Activated CD4-positive, alpha-beta T cell treated with anti-CD3 and anti-CD28 coated beads, Interleukin-10, Interleukin-2, amounts not matched to agents 100 ng/mL and 50 ng/mL, durations not matched to agents 16 hours and 8 hours (primary cell): ENCODE data around the gene ARFGEF2.
"Not testable (repeated sequence)": the region's sequence is repeated elsewhere in the genome, so short reads cannot be mapped to it uniquely, and the experiment has no call there.

Experiments used
- DNase-seq: peaks from one replicate; pipeline ENCODE4 v3.0.0-alpha.2; 2020

The ARFGEF2 gene

DNA sequence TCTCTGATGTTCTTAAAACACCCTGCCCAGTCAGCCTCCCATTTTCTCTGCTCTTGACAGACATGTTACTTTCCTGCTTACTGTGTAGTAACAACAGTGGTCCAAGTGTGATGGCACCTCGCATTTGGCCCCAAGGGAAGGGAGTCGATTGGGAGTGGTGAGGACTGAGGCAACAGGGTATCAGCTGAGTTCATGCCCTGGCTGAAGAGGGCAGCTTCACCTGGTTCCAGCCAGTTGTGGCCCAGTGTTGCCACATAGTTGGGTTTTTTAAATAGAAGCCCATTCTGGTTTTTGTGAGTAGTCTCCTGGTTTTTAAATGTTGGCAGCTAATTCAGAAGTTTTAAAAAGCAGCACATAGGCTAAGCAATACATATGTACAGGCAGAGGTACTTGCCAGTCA is 37.2 kb downstream of the ARFGEF2 start:
- DNase-seq: no peak

DNA sequence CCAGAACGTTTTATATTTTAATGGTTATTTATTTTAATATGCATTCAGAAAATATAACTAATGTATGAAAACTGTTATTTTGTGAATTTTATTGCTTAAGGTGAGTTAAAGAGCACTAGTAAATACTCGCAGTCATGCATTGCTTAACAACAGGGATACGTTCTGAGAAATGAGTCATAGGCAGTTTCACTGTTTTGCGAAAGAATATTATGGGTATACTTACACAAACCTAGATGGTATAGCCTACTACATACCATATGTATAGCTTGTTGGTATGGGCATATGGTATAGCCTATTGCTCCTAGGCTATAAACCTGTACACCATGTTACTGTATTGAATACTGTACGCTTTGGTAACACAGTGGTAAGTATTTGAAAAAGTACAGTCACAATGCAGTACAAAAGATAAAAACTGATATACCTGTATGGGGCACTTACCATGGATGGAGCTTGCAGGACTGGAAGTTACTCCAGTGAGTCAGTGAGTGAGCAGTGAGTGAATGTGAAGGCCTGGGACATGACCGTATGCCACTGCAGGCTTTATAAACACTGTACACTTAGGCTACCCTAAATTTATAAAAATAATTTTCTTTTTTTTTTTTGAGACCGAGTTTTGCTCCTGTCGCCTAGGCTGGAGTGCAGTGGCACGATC is 38.5 kb downstream of the ARFGEF2 start:
- DNase-seq: peak; percentile 63

DNA sequence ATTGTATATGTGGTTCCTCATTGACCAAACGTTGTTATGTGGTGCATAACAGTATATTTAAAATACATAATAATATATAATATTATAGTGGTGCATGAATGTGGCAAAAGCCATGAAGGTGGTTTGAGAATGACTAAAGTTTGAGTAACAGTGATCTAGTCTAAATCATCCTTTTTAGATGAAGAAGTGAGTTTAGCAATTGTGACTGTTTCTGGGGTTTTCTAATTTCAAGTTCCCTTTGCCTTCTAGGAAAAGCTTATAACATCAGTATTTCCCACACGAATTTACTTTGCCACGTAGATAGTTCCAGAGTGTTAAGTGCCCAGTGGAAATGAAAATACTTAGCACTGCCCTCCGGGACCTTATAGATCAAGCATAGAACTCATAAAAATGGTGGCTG is 40.9 kb downstream of the ARFGEF2 start:
- no peak for DNase-seq

DNA sequence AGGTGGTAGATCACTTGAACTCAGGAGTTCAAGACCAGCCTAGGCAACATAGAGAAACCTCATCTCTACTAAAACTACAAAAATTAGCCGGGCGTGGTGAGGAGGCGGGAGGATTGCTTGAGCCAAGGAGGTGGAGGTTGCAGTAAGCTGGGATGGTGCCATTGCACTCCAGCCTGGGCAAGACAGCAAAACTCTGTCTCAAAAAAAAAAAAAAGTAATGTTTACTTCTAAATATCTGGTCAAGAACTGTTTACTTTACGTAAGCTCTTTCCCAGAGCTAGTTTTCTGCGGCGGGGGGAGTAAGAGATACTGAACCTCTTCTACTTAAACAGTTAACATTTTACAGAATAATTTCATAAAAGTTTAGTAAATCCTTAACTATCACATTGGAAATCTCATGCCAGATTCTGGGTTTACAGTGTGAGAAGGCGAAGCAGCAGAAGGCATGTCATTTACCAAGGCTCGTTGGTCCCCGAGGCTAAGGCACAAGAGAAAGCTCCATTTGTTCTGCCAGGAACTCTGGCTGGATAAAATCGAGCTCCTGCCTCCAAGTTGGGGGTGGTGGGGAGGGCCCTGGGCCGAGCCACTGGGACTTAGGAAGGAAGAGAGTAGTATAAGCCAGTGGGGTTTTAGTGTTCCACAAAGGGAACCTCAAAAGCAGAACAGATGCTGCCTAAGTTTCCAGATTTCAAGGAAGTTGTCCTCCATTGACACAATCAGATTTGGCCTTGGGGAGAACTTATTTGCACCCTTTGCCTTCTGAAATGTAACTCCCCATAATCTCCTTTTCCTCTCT is 41.7 kb downstream of the ARFGEF2 start:
- no peak for DNase-seq

DNA sequence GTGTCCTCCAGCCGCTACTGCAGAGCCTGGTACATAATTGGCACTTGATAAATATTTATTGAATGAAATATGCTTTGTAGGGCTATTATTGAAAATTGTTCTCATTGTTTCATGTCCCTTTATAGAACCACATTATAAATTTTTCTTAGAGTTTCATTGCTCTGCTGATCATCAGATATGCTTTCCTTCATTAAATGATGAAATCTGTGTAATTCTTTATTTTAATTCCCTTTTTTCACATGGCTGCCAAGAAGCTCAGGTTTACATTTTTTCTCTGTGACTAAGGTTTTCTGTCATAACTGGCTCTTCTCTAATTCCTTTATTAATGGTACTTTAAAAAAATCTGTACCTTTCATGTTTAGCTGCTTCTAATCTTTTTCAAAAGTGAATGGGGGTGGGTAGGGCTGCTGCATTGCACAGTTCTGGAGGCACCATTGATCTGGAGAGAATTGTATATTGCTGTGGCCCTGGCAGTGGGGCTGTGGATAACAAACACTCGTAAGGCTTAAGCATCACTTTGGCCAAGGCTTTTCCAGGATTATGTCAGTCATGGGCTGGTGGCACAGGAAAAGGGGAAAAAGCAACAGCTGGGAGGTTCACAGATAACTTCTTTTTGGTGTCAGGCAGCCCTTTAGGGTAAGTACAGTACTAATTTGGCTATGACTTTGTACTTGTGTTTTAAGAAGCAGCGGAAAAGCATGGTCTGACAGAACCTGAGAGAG is 43.8 kb downstream of the ARFGEF2 start:
- DNase-seq: no peak

DNA sequence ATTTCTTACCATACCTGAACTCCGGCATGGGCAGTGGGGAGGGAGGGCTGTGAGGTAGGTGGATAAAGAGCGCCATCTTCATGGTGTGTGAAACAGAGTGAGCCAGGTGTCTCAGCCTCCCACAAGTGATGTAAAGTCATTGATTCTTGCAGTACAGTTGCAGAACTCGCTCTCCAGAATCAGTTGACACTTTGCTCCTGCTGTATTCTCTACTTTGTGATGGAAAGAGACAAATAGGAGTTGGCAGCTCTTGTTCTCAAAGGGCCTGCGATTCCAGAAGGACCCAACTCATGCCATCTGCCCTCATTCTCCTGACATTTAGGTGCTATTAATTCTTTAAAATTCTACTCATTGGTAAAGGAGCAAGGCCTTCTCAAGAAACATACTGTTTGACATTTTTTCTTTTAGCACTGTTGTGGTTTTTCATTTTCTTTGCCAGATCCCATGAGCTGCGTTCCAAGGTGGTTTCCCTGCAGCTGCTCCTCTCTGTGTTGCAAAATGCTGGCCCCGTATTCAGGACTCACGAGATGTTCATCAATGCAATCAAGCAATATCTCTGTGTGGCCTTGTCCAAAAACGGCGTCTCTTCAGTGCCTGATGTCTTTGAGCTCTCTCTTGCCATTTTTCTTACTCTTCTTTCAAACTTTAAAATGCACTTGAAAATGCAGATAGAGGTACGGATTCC is 49.3 kb downstream of the ARFGEF2 start:
- no peak for DNase-seq

DNA sequence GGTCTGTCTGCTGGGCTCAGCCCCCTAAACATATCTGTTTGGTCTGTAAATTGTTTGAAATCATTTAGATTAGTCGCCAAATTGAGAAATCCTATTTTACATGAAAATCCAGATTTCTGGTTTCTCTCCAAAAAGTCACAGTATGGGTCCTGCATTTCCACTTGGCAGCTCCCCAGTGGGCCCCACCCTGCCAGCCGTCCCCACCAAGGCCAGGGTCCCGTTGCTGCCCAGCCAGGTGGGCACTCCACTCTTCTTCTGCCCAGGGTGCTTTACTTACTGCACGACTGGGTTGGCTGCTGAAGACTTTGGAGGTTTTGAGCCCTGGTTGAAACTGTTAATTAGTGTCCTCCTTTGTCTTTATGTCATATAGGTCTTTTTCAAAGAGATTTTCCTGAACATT is 50.4 kb downstream of the ARFGEF2 start:
- no peak for DNase-seq

DNA sequence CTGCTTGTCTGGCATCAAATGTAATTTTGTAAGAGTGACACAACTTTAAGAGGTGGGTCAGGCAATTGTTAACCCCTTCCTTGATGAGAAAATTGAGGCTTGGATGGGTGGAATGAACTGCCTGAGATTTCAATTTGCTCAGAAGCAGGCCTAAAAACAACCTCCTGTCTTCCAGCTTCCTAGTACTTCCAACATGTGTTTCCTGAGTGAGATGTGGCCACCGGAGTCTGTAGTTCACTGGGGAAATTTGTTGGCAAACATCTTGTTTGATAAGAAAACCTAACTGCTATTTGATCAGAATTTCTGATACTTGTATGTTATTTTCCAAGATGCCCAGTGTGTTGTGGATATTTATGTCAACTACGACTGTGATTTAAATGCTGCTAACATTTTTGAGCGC is 51.3 kb downstream of the ARFGEF2 start:
- no peak for DNase-seq

DNA sequence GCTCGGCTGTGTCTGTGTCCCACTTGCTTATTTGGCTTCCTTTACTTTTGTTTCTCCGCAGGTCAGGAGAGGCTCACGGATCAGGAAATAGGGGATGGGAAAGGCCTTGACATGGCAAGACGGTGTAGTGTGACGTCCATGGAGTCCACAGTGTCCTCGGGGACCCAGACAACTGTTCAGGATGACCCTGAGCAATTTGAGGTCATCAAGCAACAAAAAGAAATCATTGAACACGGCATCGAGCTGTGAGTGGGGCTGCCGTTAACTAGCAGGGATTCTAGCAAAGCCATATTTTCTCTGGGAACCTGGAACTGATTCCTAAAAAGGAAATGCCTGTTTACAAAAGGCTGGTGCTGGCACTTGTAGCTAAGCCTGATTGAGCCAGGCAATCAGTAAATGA is 54.4 kb downstream of the ARFGEF2 start:
- DNase-seq: no peak

DNA sequence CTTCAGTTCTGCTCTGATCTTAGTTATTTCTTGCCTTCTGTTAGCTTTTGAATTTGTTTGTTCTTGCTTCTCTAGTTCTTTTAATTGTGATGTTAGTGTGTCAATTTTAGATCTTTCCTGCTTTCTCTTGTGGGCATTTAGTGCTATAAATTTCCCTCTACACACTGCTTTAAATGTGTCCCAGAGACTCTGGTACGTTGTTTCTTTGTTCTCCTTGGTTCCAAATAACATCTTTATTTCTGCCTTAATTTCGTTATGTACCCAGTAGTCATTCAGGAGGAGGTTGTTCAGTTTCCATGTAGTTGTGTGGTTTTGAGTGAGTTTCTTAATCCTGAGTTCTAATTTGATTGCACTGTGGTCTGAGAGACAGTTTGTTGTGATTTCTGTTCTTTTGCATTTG is 58.5 kb downstream of the ARFGEF2 start:
- DNase-seq: not testable (repeated sequence)

DNA sequence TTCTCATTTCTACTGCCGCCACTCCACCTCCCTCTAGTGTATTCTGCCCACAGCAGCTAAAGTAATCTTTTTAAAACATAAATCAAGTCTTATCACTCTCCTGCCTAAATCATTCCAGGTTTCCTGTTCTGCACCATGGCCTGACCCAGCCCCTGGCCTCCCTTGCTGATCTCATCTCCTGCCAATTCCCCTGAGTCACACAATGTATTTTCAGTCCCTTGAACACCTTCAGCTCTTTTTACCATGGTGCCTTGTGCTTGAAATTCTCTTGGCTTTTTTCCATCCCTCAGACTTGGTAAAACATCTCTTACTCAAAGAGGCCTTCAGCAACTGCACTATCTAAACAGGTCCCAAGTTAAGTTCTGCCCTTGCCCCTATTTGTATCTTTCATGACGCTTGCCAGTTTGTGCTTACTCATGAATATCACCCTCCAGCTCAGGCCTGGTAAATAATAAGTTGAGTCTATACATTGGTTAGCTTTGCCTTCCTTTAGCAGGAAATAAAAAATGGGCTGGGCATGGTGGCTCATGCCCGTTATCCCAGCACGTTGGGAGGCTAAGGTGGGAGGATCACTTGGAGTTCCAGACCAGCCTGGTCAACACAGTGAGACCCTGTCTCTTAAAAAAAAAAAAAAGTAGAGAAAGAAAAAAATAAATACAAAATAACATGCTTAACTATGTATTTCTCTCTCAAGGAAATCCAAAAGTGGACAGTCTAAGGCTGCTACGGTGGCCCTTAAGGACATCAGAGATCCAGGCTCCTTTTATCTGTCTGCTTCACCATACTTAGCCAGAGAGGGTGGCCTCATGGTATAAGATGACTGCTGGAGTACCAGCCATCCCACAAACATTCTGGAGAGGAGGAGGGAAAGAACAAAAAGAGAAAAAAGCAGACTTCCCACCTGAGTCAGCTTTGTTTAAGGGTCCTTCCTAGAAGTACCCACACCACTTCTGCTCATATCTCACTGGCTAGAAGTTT is 62.2 kb downstream of the ARFGEF2 start:
- DNase-seq: no peak

DNA sequence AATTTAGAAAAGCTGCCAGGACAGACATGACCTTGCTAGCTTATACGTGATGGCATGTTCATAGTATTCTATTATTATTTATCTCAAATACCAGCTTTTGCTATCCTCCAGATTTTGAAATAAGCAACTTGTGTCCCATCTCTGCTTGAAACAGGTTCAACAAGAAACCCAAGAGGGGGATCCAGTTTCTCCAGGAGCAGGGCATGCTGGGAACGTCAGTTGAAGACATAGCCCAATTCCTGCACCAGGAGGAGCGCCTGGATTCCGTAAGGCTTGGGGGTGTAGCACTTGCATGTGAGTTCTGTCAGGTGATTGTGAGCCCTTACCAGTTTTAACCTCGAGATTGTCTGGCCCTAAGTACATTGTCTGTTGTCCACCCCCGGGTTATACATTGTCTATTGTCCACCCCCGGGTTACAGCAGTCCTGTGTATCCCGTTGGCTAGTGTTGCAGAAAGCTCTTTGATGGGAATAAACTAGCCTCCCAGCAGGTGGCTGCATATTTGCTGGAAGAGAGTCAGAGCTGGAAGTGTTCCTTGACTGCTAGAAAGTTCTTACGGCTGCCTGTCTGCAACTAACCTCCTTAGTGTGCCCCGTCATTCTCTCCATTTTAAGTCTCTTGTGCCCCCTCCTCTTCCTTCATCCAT is 63.2 kb downstream of the ARFGEF2 start:
- DNase-seq: no peak

DNA sequence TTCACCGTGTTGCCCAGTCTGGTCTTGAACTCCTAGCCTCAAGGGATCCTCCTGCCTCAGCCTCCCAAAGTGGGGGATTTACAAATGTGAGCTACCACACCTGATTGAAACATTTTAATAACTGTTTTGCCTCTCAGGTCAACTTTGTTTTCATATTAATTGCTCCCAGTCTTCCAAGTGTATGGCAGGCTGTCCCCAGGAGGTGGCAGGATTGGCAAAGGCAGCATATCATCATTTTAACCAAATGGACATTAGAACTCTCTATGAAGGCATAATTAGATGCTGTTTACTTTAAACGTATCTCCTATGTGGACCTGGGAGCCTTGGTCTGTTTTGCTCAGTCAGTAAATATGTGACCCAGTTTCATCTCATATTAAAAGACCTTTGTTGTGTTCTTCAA is 65.4 kb downstream of the ARFGEF2 start:
- no peak for DNase-seq

DNA sequence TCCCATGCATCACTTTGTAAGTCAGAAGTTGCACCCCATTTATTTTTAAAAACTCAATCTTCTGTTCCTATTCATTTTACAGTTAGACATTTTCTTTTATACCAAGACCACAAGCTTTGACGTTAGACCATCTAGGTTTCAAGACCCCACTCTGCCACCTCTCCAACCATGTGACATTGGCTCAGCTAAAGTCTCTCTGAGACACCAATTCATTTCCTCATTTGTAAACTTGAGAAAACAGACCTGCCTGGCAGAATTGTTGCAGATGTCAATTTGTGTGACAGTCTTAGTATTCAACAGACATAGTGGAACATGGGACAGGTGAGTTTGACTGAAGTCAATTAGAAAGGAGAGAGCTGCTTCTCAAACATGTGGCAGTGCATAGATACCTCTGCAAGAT is 69.0 kb downstream of the ARFGEF2 start:
- no peak for DNase-seq

DNA sequence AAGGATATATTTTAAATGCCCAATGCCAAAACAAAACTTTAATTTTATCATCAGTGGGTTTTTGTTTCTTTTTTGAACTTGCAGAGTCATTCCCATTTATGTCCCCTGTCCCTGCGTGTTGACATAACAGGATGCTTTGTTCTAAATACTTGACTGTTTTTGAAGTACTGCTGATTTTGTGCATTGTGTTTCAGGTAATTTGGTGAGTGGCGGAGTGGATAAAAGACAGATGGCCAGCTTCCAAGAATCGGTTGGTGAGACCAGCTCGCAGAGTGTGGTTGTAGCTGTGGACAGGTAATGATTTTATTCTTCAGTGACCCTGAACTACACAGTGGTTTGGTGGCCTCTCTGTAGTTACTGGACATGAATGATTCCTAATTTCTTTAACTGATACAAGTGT is 74.1 kb downstream of the ARFGEF2 start:
- no peak for DNase-seq

DNA sequence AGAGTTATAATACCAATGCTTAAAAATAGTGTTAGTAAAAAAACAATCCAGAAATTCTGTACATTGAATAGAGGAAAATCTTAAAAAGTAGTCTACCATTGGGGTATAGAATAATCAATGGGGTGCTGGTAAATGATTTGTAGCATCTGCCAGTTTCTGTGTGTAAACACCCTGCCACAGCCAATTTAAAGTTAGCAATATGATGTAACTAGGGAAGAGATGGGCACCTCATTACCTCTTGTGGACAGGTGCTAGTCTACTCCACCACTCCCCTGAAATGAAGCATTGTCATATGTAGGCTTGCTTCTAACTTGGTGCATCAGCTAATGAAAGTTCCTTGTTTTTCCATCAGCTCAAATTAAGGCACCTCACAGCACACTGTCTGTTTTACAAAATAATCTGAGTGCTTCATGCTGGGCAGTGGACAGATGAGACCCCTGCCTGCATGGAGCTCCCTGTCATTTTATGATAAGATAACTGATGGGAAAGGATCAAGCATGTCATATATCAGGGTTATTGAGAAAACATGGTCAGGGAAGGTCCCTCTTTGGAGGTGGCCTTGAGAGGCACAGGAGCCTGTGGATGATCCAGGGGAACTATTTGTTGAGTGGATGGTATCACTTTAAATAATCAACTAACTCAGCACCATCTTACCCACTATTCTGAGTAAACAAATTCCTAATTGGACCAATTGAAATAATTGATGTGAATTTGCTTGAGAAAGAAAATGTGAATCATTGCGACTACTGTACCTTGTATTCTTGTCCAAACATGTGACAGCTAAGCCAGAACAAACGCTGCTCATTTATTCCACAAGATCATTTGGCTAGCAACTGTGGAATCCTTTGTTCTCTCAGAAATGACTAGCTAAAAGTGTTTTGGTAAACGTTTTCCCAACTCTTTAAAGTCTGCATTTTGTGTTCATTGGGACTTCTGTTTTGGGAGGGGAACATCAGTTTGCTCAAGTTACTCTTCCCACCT is 78.7 kb downstream of the ARFGEF2 start:
- DNase-seq: no peak

DNA sequence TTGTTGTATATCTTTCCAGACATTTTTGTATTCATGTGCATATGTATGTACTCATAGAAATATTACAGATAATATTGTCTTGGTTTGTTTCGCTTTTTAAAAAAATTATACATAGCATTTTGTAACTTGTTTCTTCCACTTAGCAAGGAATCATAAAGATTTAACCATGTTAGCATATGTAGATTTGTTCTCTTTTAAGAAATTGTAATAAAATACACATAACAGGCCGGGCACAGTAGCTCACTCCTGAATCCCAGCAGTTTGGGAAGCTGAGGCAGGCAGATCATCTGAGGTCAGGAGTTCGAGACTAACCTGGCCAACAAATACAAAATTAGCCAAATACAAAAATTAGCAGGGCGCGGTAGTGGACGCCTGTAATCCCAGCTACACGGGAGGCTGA is 80.2 kb downstream of the ARFGEF2 start:
- DNase-seq: no peak

DNA sequence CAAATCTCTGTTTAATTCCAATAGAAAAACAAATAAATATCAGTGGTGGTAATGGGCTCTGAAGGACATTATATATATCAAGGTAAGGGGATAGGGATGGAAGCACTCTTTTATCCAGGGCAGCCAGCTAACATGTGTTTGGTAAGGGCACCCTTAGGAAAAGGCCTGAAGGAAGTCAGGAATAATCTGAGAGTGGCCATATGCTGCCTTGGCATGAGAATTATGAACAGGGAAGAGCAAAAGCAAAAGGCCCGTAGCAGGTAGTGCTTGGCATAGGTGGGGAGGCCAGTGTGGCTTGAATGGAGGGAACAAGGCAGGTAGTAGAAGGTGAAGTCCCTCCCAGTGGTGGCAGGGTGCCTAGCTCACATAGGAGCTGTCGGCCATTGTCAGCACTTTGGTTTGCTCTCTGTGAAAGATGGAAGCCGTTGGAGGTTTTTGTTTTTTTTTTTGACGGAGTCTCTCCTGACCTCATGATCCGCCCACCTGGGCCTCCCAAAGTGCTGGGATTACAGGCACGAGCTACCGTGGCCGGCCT is 85.0 kb downstream of the ARFGEF2 start:
- no peak for DNase-seq

DNA sequence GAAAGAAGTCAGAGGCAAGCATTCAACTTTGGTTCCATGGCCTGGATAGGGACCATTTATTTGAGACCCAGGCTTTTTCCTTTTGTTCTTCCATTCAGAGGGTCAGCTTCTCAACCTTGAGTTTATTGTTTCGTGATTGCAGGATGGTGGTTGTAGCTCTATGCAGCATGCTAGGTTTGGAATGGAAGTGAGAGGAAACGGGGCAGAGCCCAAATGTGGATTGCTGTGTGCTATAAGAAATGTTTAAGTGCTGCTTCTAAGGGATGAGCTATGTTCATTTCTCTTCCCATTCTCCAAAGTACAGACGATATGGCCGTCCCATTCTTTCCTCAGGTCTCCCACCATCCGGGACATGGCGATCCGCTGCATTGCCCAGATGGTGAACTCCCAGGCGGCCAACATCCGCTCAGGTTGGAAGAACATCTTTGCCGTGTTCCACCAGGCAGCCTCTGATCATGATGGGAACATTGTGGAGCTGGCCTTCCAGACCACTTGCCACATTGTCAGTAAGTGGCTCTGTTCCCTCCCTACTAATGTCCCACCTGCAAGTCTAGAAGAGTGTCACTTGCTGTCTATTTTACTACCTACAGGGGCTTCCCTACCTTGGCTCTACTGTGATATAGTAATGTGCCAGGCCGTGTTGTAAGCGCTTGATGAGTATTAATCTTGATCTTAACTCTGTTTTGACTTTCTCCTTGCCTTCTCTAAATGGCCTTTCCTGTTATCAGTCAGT is 88.6 kb downstream of the ARFGEF2 start:
- no peak for DNase-seq
